Retinal pigment epithelial cell (primary cell): ENCODE measurements around the gene MARVELD2.

Experiments
- DNase-seq: peaks from one replicate; pipeline ENCODE4 v3.0.0-alpha.2; 2010; ENCODE audit warnings: low read depth
- H3K4me3 ChIP-seq: 2 replicates; pipeline ENCODE4 v1.5.1; 2011; ENCODE audit warnings: mild to moderate bottlenecking, low read length, control low read depth, moderate library complexity
- CTCF ChIP-seq: conservative IDR thresholded peaks from 2 replicates; pipeline ENCODE4 v1.5.1; 2011; ENCODE audit warnings: low read depth, low read length, control low read depth, inconsistent platforms

Gene MARVELD2

GRCh38 chr5:69374911-69375446, 39.9 kb upstream of the MARVELD2 start:
- no peak for DNase-seq
- no peak for TF ChIP-seq CTCF
- H3K4me3 ChIP-seq: no peak overlapping the region

- TF ChIP-seq CTCF: no peak
- no peak for DNase-seq
- no peak overlapping the region for H3K4me3 ChIP-seq
Measured at GRCh38 chr5:69378376-69378775, 36.5 kb upstream of the MARVELD2 start.

DNA sequence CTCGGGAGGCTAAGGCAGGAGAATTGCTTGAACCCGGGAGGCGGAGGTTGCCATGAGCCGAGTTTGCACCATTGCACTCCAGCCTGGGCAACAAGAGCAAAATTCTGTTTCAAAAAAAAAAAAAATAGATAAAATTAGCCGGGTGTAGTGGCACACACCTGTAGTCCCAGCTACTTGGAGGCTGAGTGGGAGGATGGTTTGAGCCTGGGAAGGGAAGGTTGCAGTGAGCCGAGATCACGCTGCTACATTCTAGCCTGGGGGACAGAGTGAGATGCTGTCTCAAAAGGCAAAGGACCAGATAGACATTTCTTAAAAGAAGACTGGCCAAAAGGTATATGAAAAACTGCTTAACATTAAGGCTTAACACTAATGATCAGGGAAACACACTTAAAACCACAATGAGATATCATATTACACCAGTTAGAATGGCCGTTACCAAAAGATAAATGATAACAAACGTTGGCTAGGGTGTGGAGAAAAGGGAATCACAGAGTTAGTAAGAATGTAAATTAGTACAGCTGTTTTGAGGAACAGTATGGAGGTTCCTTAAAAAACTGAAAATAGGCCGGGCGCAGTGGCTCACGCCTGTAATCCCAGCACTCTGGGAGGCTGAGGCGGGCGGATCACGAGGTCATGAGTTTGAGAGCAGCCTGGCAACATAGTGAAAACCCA, 10.1 kb upstream of the MARVELD2 start:
- TF ChIP-seq CTCF: no peak
- no peak overlapping the region for H3K4me3 ChIP-seq
- DNase-seq: no peak

DNA sequence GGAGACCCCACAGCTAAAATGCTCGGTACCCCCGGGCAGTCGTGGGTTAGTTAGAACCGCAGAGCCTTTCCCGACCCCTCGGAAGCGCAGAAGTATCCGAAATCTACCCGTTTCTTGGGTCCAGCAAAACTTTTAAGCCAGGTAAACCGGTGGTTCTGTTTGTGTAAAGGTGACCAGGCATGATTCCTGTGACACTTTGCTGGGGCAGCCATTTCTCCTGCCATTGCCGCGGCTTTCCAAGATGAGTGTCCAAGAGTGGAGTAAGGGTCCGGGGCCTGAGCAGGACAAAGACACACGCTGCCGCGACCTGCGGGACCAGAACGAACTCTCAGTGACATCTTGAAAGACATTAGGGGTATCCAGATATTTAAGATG, 655 bp downstream of the MARVELD2 start:
- peak overlapping the region; percentile 74 for H3K4me3 ChIP-seq
- DNase-seq: no peak
- TF ChIP-seq CTCF: no peak

DNA sequence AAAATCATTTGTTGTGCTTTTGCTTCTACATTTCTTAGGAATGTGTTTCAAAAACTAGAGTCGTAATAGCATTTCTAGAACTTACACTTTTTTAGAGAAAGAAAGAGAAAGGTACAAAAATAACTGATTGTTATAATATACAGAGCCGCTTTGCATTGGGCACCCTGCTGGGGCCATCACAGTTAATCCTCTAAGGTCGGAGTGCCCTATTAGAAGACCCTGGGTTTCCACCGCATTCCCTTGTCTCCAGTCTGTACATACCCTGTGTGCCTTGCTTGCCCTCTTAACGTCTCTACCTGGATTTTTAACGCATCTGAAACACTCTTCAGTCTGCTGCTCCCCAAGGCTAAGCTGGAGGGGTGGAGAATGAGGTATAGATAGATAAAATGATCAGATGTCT, 1.3 kb downstream of the MARVELD2 start:
- DNase-seq: no peak
- TF ChIP-seq CTCF: no peak
- peak overlapping the region; percentile 74 for H3K4me3 ChIP-seq

GRCh38 chr5:69416699-69417098, 1.8 kb downstream of the MARVELD2 start:
- TF ChIP-seq CTCF: no peak
- no peak for DNase-seq
- H3K4me3 ChIP-seq: no peak overlapping the region

DNA sequence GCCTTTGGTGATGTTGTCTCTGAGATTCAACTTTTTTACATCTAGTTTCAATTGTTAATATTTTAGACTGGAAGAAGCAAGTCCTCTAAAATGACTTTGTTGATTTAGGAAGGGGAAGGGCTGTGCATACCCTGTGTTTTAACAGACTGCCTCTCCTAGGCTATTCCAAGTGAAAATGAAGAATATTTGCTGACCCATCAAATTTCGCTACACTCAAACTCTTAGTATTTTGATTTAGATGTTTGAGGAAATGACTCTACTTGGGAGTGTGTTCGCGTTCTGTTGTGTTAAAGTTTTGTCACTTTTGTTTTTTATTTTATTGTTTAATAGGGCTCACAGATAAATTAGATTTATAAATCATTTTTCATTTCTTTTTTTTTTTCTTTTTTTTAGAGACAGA, 3.6 kb downstream of the MARVELD2 start:
- DNase-seq: no peak
- H3K4me3 ChIP-seq: no peak overlapping the region
- TF ChIP-seq CTCF: no peak
